Spinal cord (tissue), 10 donors: ENCODE results near the gene B4GALT6. TPM values are rescaled to one million over a fixed set of nuclear protein-coding genes. Genes with fewer than 3 reads are reported as not detected.
A peak's percentile ranks its signal among the peaks of the same experiment; 100 is the strongest.

Experiments
- DNase-seq, 6 donors: peaks; one replicate each; pipeline versions ENCODE4 v3.0.0 to v3.0.0-alpha.2; 2013 to 2015; ENCODE audit warnings: low spot score in 6 of 6, low read depth in 4 of 6
- H3K27ac ChIP-seq: one replicate; pipeline ENCODE4 v1.5.1; 2013; ENCODE audit warnings: low read depth, low read length, control low read depth
- H3K27me3 ChIP-seq: one replicate; pipeline ENCODE4 v1.6.1; 2013; ENCODE audit warnings: low read length; ENCODE audit not compliant: control insufficient read depth, insufficient read depth
- H3K36me3 ChIP-seq: one replicate; pipeline ENCODE4 v1.6.1; 2013; ENCODE audit warnings: low read length; ENCODE audit not compliant: control insufficient read depth, insufficient read depth
- H3K4me1 ChIP-seq: one replicate; pipeline ENCODE4 v1.6.1; 2013; ENCODE audit warnings: low read length; ENCODE audit not compliant: control insufficient read depth, insufficient read depth
- H3K4me3 ChIP-seq: one replicate; pipeline ENCODE4 v1.5.1; 2013; ENCODE audit warnings: low read depth, low read length, control low read depth
- H3K9me3 ChIP-seq: one replicate; pipeline ENCODE4 v1.6.1; 2013; ENCODE audit warnings: low read length; ENCODE audit not compliant: control insufficient read depth, insufficient read depth
- WGBS: methylation state at CpG from one replicate; pipeline ENCODE4 v1.1.5; 2013; ENCODE audit warnings: missing lambda C conversion rate; ENCODE audit not compliant: insufficient coverage; 5-methylcytosine and 5-hydroxymethylcytosine counted together
- polyA plus RNA-seq, 2 donors: library from polyadenylated mRNA; unstranded; fragments of 120-200 nt; gene quantifications; one replicate each; pipeline ENCODE4 v1.2.1, GENCODE V29; 2013; ENCODE audit not compliant: insufficient read length in 2 of 2
- total RNA-seq, 2 donors: library from RNA; depleted of rRNA in 1 of 2; stranded (reverse); fragments of 120-200 nt in 1 of 2; fragments of >200 nt in 1 of 2; gene quantifications; one replicate each; pipeline versions ENCODE4 v1.2.3 to v1.2.4, GENCODE V29; 2013 to 2014
- donor health status: healthy.

B4GALT6 gene
- total and polyA plus RNA-seq, 4 donors: 15.2 to 54.6 (median 46.9) TPM

DNA sequence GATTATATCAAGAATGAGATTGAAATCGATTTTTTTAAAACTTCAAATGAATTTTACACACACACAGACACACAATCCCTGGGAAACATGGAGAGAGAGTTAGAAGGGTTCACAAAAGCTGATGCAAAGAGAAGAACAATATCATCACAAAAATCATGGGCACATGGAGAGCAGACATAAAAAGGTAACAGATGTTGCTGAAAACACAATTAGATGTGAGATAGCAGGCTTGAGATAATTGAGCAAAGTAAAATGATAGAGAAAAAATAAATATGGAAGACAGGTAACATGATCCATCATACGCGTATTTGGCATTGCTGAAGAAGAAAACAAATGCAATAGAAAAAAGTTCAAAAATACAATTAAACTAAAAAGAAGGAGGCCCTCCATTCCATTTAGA lies 11.6 kb upstream of the B4GALT6 start:
- DNase-seq: no peak
- no peak overlapping the region for H3K27ac ChIP-seq
- no peaks in the 10 kb centered on the region for H3K4me1 ChIP-seq
- no peaks in the 10 kb centered on the region for H3K36me3 ChIP-seq
- H3K4me3 ChIP-seq: no peak overlapping the region
- H3K9me3 ChIP-seq: peaks cover 4% of the 10 kb centered on the region
- no peaks in the 10 kb centered on the region for H3K27me3 ChIP-seq
- WGBS: no CpG with 5 or more reads among the region's 3 CpGs

GRCh38 chr18:31694297-31694696 lies 9.9 kb upstream of the B4GALT6 start:
- Histone ChIP-seq H3K27ac (no peak overlapping the region), H3K27me3 (no peaks in the 10 kb centered on the region), H3K9me3 (peaks cover 4% of the 10 kb centered on the region), H3K4me1 (no peaks in the 10 kb centered on the region), H3K36me3 (no peaks in the 10 kb centered on the region), H3K4me3 (no peak overlapping the region)
- no CpG with 5 or more reads among the region's 2 CpGs for WGBS
- DNase-seq: no peak

- peaks cover 10% of the 10 kb centered on the region for H3K4me1 ChIP-seq
- DNase-seq: no peak
- no peaks in the 10 kb centered on the region for H3K9me3 ChIP-seq
- whole genome bisulfite sequencing: no CpG with 5 or more reads among the region's 2 CpGs
- no peaks in the 10 kb centered on the region for H3K27me3 ChIP-seq
- H3K27ac ChIP-seq: no peak overlapping the region
- no peak overlapping the region for H3K4me3 ChIP-seq
- no peaks in the 10 kb centered on the region for H3K36me3 ChIP-seq
These were observed 4.2 kb upstream of the B4GALT6 start for GRCh38 chr18:31688606-31689005.

- 67% methylated on average over 1 of the region's 6 CpGs for WGBS
- Histone ChIP-seq H3K9me3 (no peaks in the 10 kb centered on the region), H3K36me3 (no peaks in the 10 kb centered on the region), H3K27me3 (no peaks in the 10 kb centered on the region), H3K4me3 (no peak overlapping the region), H3K4me1 (peaks cover 10% of the 10 kb centered on the region), H3K27ac (no peak overlapping the region)
- DNase-seq: no peak
These were observed 2.9 kb upstream of the B4GALT6 start for GRCh38 chr18:31686986-31687928.

- Histone ChIP-seq H3K9me3 (no peaks in the 10 kb centered on the region), H3K4me3 (no peak overlapping the region), H3K27me3 (no peaks in the 10 kb centered on the region), H3K4me1 (peaks cover 10% of the 10 kb centered on the region), H3K27ac (no peak overlapping the region), H3K36me3 (no peaks in the 10 kb centered on the region)
- no peak for DNase-seq
These were observed 2.2 kb upstream of the B4GALT6 start for GRCh38 chr18:31686572-31686971.

- peak; percentile 56 to 97 (median 78) for DNase-seq
- peak overlapping the region; percentile 44 for H3K27ac ChIP-seq
- H3K4me1 ChIP-seq: peaks cover 10% of the 10 kb centered on the region
- H3K4me3 ChIP-seq: peak overlapping the region; percentile 55
- under 1% methylated on average over 115 of the region's 115 CpGs for WGBS
- H3K27me3 ChIP-seq: no peaks in the 10 kb centered on the region
- no peaks in the 10 kb centered on the region for H3K9me3 ChIP-seq
- H3K36me3 ChIP-seq: no peaks in the 10 kb centered on the region
These were observed 1.0 kb upstream of the B4GALT6 start for GRCh38 chr18:31685097-31686082.

- H3K4me3 ChIP-seq: peak overlapping the region; percentile 80
- H3K27me3 ChIP-seq: no peaks in the 10 kb centered on the region
- no peaks in the 10 kb centered on the region for H3K9me3 ChIP-seq
- H3K36me3 ChIP-seq: no peaks in the 10 kb centered on the region
- peak in 1 of 6 donors; percentile 53 for DNase-seq
- 0% methylated on average over 4 of the region's 9 CpGs for whole genome bisulfite sequencing
- H3K27ac ChIP-seq: peak overlapping the region; percentile 81
- peaks cover 10% of the 10 kb centered on the region for H3K4me1 ChIP-seq
These were observed 458 bp downstream of the B4GALT6 start for GRCh38 chr18:31683968-31684278.

DNA sequence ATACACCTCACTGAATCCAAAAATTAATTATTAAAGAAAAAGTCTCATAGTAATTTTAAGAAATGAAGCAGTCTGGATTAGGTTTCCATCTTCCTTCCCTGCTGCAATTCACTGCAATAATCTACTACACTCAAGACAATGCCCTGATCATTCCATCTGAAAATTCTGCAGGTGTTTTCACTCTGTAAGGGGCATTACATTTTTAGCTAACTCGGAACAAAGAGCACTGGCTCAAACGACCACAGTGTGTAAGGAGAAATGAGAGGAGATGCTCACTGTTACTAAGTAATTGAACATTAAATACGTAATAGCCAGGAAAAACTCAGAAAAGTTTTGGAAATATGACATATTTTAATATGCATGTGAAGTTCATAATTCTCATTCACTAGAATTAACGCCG lies 1.3 kb downstream of the B4GALT6 start:
- peak overlapping the region; percentile 80 for H3K4me3 ChIP-seq
- no CpG with 5 or more reads among the region's 5 CpGs for WGBS
- H3K27me3 ChIP-seq: no peaks in the 10 kb centered on the region
- H3K9me3 ChIP-seq: no peaks in the 10 kb centered on the region
- peaks cover 14% of the 10 kb centered on the region for H3K4me1 ChIP-seq
- peak in 2 of 6 donors; percentile 5 to 58 for DNase-seq
- H3K36me3 ChIP-seq: no peaks in the 10 kb centered on the region
- H3K27ac ChIP-seq: no peak overlapping the region

- WGBS: no CpG with 5 or more reads among the region's 2 CpGs
- no peak for DNase-seq
- Histone ChIP-seq H3K27me3 (no peaks in the 10 kb centered on the region), H3K36me3 (no peaks in the 10 kb centered on the region), H3K9me3 (no peaks in the 10 kb centered on the region), H3K4me1 (peaks cover 14% of the 10 kb centered on the region), H3K4me3 (no peak overlapping the region), H3K27ac (no peak overlapping the region)
These were observed 3.4 kb downstream of the B4GALT6 start for GRCh38 chr18:31680831-31681568.
